Measurements from ENCODE around the gene LGALS4. TPM values are rescaled to one million over a fixed set of nuclear protein-coding genes. Genes with fewer than 3 reads are reported as not detected.
"Not testable (repeated sequence)": the region's sequence is repeated elsewhere in the genome, so short reads cannot be mapped to it uniquely, and the experiment has no call there.

The LGALS4 gene
- polyA plus RNA-seq, 4 donors, result 1,130 to 3,807 (median 2,480) TPM

GRCh38 chr19:38770949-38771275, 41.8 kb downstream of the LGALS4 start:
- WGBS, 3 donors, result 20 to 88% (median 67%) methylated on average over 1 of the region's 22 CpGs
- H3K36me3 ChIP-seq (ENCODE audit: control insufficient read depth in 3 of 3, insufficient read depth in 2 of 3, low read depth in 1 of 3, low read length in 3 of 3); H3K4me1 ChIP-seq (ENCODE audit: control insufficient read depth in 3 of 3, insufficient read depth in 2 of 3, low read depth in 1 of 3, low read length in 2 of 3); DNase-seq; FAIRE-seq; H3K27me3 ChIP-seq (ENCODE audit: control insufficient read depth in 3 of 3, insufficient read depth in 3 of 3, low read length in 3 of 3); H3K9me3 ChIP-seq (ENCODE audit: control insufficient read depth in 2 of 2, insufficient read depth in 1 of 2, low read depth in 1 of 2, low read length in 1 of 2): not testable (repeated sequence)
- peak overlapping the region in 1 of 3 donors; percentile 25 for H3K4me3 ChIP-seq (ENCODE audit: low read depth in 1 of 3, low read length in 3 of 3)
- H3K27ac ChIP-seq (ENCODE audit: low read depth in 1 of 3, low read length in 2 of 3), result peak overlapping the region in 1 of 3 donors; percentile 48

GRCh38 chr19:38770228-38770948, 42.4 kb downstream of the LGALS4 start:
- not testable (repeated sequence) for FAIRE-seq; H3K4me1 ChIP-seq (ENCODE audit: control insufficient read depth in 3 of 3, insufficient read depth in 2 of 3, low read depth in 1 of 3, low read length in 2 of 3); H3K9me3 ChIP-seq (ENCODE audit: control insufficient read depth in 2 of 2, insufficient read depth in 1 of 2, low read depth in 1 of 2, low read length in 1 of 2); H3K27me3 ChIP-seq (ENCODE audit: control insufficient read depth in 3 of 3, insufficient read depth in 3 of 3, low read length in 3 of 3); H3K36me3 ChIP-seq (ENCODE audit: control insufficient read depth in 3 of 3, insufficient read depth in 2 of 3, low read depth in 1 of 3, low read length in 3 of 3); DNase-seq
- Histone ChIP-seq H3K27ac (ENCODE audit: low read depth in 1 of 3, low read length in 2 of 3) (peak overlapping the region; percentile 4 to 86 (median 84)), H3K4me3 (ENCODE audit: low read depth in 1 of 3, low read length in 3 of 3) (peak overlapping the region; percentile 1 to 51 (median 39))
- 5 to 28% (median 16%) methylated on average over 9 to 27 of the region's 58 CpGs for WGBS, 3 donors

- peak overlapping the region; percentile 1 to 51 (median 39) for H3K4me3 ChIP-seq (ENCODE audit: low read depth in 1 of 3, low read length in 3 of 3)
- no peak for FAIRE-seq
- H3K27ac ChIP-seq (ENCODE audit: low read depth in 1 of 3, low read length in 2 of 3), result peak overlapping the region; percentile 47 to 86 (median 84)
These were observed 43.0 kb downstream of the LGALS4 start for GRCh38 chr19:38769635-38770211.

GRCh38 chr19:38766276-38767047, 46.3 kb downstream of the LGALS4 start:
- H3K36me3 ChIP-seq (ENCODE audit: control insufficient read depth in 3 of 3, insufficient read depth in 2 of 3, low read depth in 1 of 3, low read length in 3 of 3), result no peaks in the 10 kb centered on the region
- FAIRE-seq, result no peak
- WGBS, 3 donors, result 88 to 92% (median 89%) methylated on average over 10 of the region's 10 CpGs
- H3K27me3 ChIP-seq (ENCODE audit: control insufficient read depth in 3 of 3, insufficient read depth in 3 of 3, low read length in 3 of 3), result no peaks in the 10 kb centered on the region
- no peak overlapping the region for H3K4me3 ChIP-seq (ENCODE audit: low read depth in 1 of 3, low read length in 3 of 3)
- H3K9me3 ChIP-seq (ENCODE audit: control insufficient read depth in 2 of 2, insufficient read depth in 1 of 2, low read depth in 1 of 2, low read length in 1 of 2), result peaks cover 0 to 3% of the 10 kb centered on the region in 2 donors
- DNase-seq, result no peak
- H3K4me1 ChIP-seq (ENCODE audit: control insufficient read depth in 3 of 3, insufficient read depth in 2 of 3, low read depth in 1 of 3, low read length in 2 of 3), result peaks cover 0 to 13% (median 0%) of the 10 kb centered on the region in 3 donors
- H3K27ac ChIP-seq (ENCODE audit: low read depth in 1 of 3, low read length in 2 of 3), result no peak overlapping the region

More at GRCh38 chr19:38769635-38770211, 43.0 kb downstream of the LGALS4 start:
- DNase-seq, result peak; percentile 85 to 96
- 11 to 20% (median 15%) methylated on average over 36 to 42 of the region's 42 CpGs for WGBS, 3 donors
- Histone ChIP-seq H3K9me3 (ENCODE audit: control insufficient read depth in 2 of 2, insufficient read depth in 1 of 2, low read depth in 1 of 2, low read length in 1 of 2) (peaks cover 0 to 3% of the 10 kb centered on the region in 2 donors), H3K4me1 (ENCODE audit: control insufficient read depth in 3 of 3, insufficient read depth in 2 of 3, low read depth in 1 of 3, low read length in 2 of 3) (peaks cover 0 to 8% (median 0%) of the 10 kb centered on the region in 3 donors), H3K27me3 (ENCODE audit: control insufficient read depth in 3 of 3, insufficient read depth in 3 of 3, low read length in 3 of 3) (no peaks in the 10 kb centered on the region), H3K36me3 (ENCODE audit: control insufficient read depth in 3 of 3, insufficient read depth in 2 of 3, low read depth in 1 of 3, low read length in 3 of 3) (no peaks in the 10 kb centered on the region)

GRCh38 chr19:38765214-38765613, 47.5 kb downstream of the LGALS4 start:
- 99 to 100% (median 99%) methylated on average over 2 of the region's 2 CpGs for WGBS, 3 donors
- FAIRE-seq (no peak), DNase-seq (no peak)
- no peaks in the 10 kb centered on the region for H3K36me3 ChIP-seq (ENCODE audit: control insufficient read depth in 3 of 3, insufficient read depth in 2 of 3, low read depth in 1 of 3, low read length in 3 of 3)
- peaks cover 0 to 3% of the 10 kb centered on the region in 2 donors for H3K9me3 ChIP-seq (ENCODE audit: control insufficient read depth in 2 of 2, insufficient read depth in 1 of 2, low read depth in 1 of 2, low read length in 1 of 2)
- no peak overlapping the region for H3K4me3 ChIP-seq (ENCODE audit: low read depth in 1 of 3, low read length in 3 of 3)
- H3K4me1 ChIP-seq (ENCODE audit: control insufficient read depth in 3 of 3, insufficient read depth in 2 of 3, low read depth in 1 of 3, low read length in 2 of 3), result peaks cover 0 to 17% (median 0%) of the 10 kb centered on the region in 3 donors
- H3K27me3 ChIP-seq (ENCODE audit: control insufficient read depth in 3 of 3, insufficient read depth in 3 of 3, low read length in 3 of 3), result no peaks in the 10 kb centered on the region
- H3K27ac ChIP-seq (ENCODE audit: low read depth in 1 of 3, low read length in 2 of 3), result no peak overlapping the region

- Histone ChIP-seq H3K27ac (ENCODE audit: low read depth in 1 of 3, low read length in 2 of 3) (peak overlapping the region in 1 of 3 donors; percentile 66), H3K27me3 (ENCODE audit: control insufficient read depth in 3 of 3, insufficient read depth in 3 of 3, low read length in 3 of 3) (no peaks in the 10 kb centered on the region), H3K36me3 (ENCODE audit: control insufficient read depth in 3 of 3, insufficient read depth in 2 of 3, low read depth in 1 of 3, low read length in 3 of 3) (no peaks in the 10 kb centered on the region), H3K4me1 (ENCODE audit: control insufficient read depth in 3 of 3, insufficient read depth in 2 of 3, low read depth in 1 of 3, low read length in 2 of 3) (peaks cover 0 to 19% (median 0%) of the 10 kb centered on the region in 3 donors), H3K9me3 (ENCODE audit: control insufficient read depth in 2 of 2, insufficient read depth in 1 of 2, low read depth in 1 of 2, low read length in 1 of 2) (peaks cover 0 to 3% of the 10 kb centered on the region in 2 donors), H3K4me3 (ENCODE audit: low read depth in 1 of 3, low read length in 3 of 3) (no peak overlapping the region)
- DNase-seq, result peak in 1 of 2 donors; percentile 68
- FAIRE-seq, result no peak
- 50 to 70% (median 57%) methylated on average over 3 of the region's 3 CpGs for WGBS, 3 donors
These were observed 48.9 kb downstream of the LGALS4 start for GRCh38 chr19:38763795-38764220.

- FAIRE-seq, result not testable (repeated sequence)
- 92 to 96% (median 95%) methylated on average over 9 of the region's 9 CpGs for WGBS, 3 donors
These were observed 50.8 kb downstream of the LGALS4 start for GRCh38 chr19:38761884-38762389.

More at GRCh38 chr19:38761884-38762389, 50.8 kb downstream of the LGALS4 start:
- Histone ChIP-seq H3K4me1 (ENCODE audit: control insufficient read depth in 3 of 3, insufficient read depth in 2 of 3, low read depth in 1 of 3, low read length in 2 of 3) (peaks cover 0 to 19% (median 0%) of the 10 kb centered on the region in 3 donors), H3K27ac (ENCODE audit: low read depth in 1 of 3, low read length in 2 of 3) (peak overlapping the region in 1 of 3 donors; percentile 66)
- H3K36me3 ChIP-seq (ENCODE audit: control insufficient read depth in 3 of 3, insufficient read depth in 2 of 3, low read depth in 1 of 3, low read length in 3 of 3); DNase-seq; H3K4me3 ChIP-seq (ENCODE audit: low read depth in 1 of 3, low read length in 3 of 3); H3K9me3 ChIP-seq (ENCODE audit: control insufficient read depth in 2 of 2, insufficient read depth in 1 of 2, low read depth in 1 of 2, low read length in 1 of 2); H3K27me3 ChIP-seq (ENCODE audit: control insufficient read depth in 3 of 3, insufficient read depth in 3 of 3, low read length in 3 of 3): not testable (repeated sequence)

Measured in small intestine (tissue), 7 donors.